IMR-90 (cell line): ENCODE results near the gene GRM2. TPM values are rescaled to one million over a fixed set of nuclear protein-coding genes. Genes with fewer than 3 reads are reported as not detected.

Source experiments
- microRNA-seq, 2 experiments: library from miRNA; stranded (forward) in 1 of 2; unstranded in 1 of 2; fragments of 10-50 nt in 1 of 2; fragments of <30 nt in 1 of 2; gene quantifications in 1 of 2; microRNA quantifications in 1 of 2; one replicate each; pipeline versions ENCODE3 to v1.1.0; 2013 to 2020; ENCODE audit not compliant: insufficient read depth in 1 of 2, insufficient read length in 1 of 2, unreplicated experiment in 1 of 2
- polyA plus RNA-seq, 3 experiments: library from polyadenylated mRNA; depleted of rRNA; stranded (reverse); fragments of >200 nt; gene quantifications; 2 replicates each; pipeline ENCODE4 v1.2.3, GENCODE V29; 2012; ENCODE audit warnings: low replicate concordance in 1 of 3
- small RNA-seq, 5 experiments: library from RNA; depleted of rRNA; stranded (forward); fragments of <200 nt; gene quantifications; one replicate each; pipeline ENCODE3, GENCODE V24; 2012
- total RNA-seq: library from RNA; depleted of rRNA; stranded (reverse); fragments of >200 nt; gene quantifications from 2 replicates; pipeline ENCODE4 v1.2.3, GENCODE V29; 2012; rRNA removed

GRM2 gene
- total and polyA plus RNA-seq, 2 of the 4 experiments (the other 2 are of a cell fraction), result under 0.01 to 0.14 TPM

Small RNA genes within 50 kb of the gene (microRNA-seq; reads per million reads assigned to microRNA genes)
- gene RNA5SP132 (ENCODE audit: insufficient read depth, insufficient read length), result 4,475 reads per million, percentile 97 among the genes with 10 or more reads in this experiment

Small RNA genes within 50 kb of the gene (small RNA-seq; reads per million reads assigned to genes)
- gene RNA5SP132, result 2.8 to 139 (median 12.0) reads per million in 5 experiments

Other genes with a start within 250 kb of the GRM2 start
- 18.1 and 18.6 TPM in 2 replicates for gene DCAF1, start 207.1 kb upstream of the GRM2 start, total RNA-seq
- gene DCAF1, start 207.1 kb upstream of the GRM2 start, polyA plus RNA-seq (2012; rRNA removed), result 6.2 and 7.7 TPM in 2 replicates
- 22.2 and 24.2 TPM in 2 replicates for gene RAD54L2, start 168.3 kb upstream of the GRM2 start, total RNA-seq
- 6.8 and 6.9 TPM in 2 replicates for gene RAD54L2, start 168.3 kb upstream of the GRM2 start, polyA plus RNA-seq (2012; rRNA removed)
- gene TEX264, start 35.8 kb upstream of the GRM2 start, total RNA-seq, result 26.9 and 30.3 TPM in 2 replicates
- 45.0 and 49.0 TPM in 2 replicates for gene TEX264, start 35.8 kb upstream of the GRM2 start, polyA plus RNA-seq (2012; rRNA removed)
- gene IQCF6, start 72.2 kb downstream of the GRM2 start, total RNA-seq, result not detected in 2 replicates
- gene IQCF6, start 72.2 kb downstream of the GRM2 start, polyA plus RNA-seq (2012; rRNA removed), result not detected in 2 replicates
- not detected in 2 replicates for gene IQCF2, start 154.5 kb downstream of the GRM2 start, total RNA-seq
- not detected in 2 replicates for gene IQCF2, start 154.5 kb downstream of the GRM2 start, polyA plus RNA-seq (2012; rRNA removed)
- gene IQCF5, start 168.5 kb downstream of the GRM2 start, total RNA-seq, result not detected in 2 replicates
- not detected in 2 replicates for gene IQCF5, start 168.5 kb downstream of the GRM2 start, polyA plus RNA-seq (2012; rRNA removed)
- not detected in 2 replicates for gene IQCF1, start 196.3 kb downstream of the GRM2 start, total RNA-seq
- gene IQCF1, start 196.3 kb downstream of the GRM2 start, polyA plus RNA-seq (2012; rRNA removed), result not detected in 2 replicates
- gene RRP9, start 234.8 kb downstream of the GRM2 start, total RNA-seq, result 38.6 and 39.8 TPM in 2 replicates
- 30.9 and 32.1 TPM in 2 replicates for gene RRP9, start 234.8 kb downstream of the GRM2 start, polyA plus RNA-seq (2012; rRNA removed)
- 14.4 and 16.3 TPM in 2 replicates for gene PARP3, start 235.3 kb downstream of the GRM2 start, total RNA-seq
- gene PARP3, start 235.3 kb downstream of the GRM2 start, polyA plus RNA-seq (2012; rRNA removed), result 22.0 and 22.5 TPM in 2 replicates
- gene GPR62, start 248.3 kb downstream of the GRM2 start, total RNA-seq, result under 0.01 TPM in 1 of 2 replicates, not detected in the other
- not detected in 2 replicates for gene GPR62, start 248.3 kb downstream of the GRM2 start, polyA plus RNA-seq (2012; rRNA removed)